Measurements from ENCODE around the gene SLC27A2. TPM values are rescaled to one million over a fixed set of nuclear protein-coding genes. Genes with fewer than 3 reads are reported as not detected.
A peak's percentile ranks its signal among the peaks of the same experiment; 100 is the strongest.

Gene SLC27A2
- total and polyA plus RNA-seq, 4 donors: 80.2 to 504 (median 216) TPM

GRCh38 chr15:50246631-50247030 is 64.6 kb downstream of the SLC27A2 start:
- 65% methylated on average over 2 of the region's 2 CpGs for WGBS

GRCh38 chr15:50247819-50248655 is 66.0 kb downstream of the SLC27A2 start:
- TF ChIP-seq FOXA1 (IDR thresholded peaks at IDR 0.05): no peak
- TF ChIP-seq REST (IDR thresholded peaks at IDR 0.05): no peak
- no peak for TF ChIP-seq ATF3 (IDR thresholded peaks at IDR 0.05)
- no peak for TF ChIP-seq JUND (IDR thresholded peaks at IDR 0.05)
- TF ChIP-seq HNF4G (IDR thresholded peaks at IDR 0.05): no peak
- no peak for TF ChIP-seq HNF4A (conservative IDR thresholded peaks at IDR 0.05)
- no peak for TF ChIP-seq MAX (IDR thresholded peaks at IDR 0.05)
- no peak for TF ChIP-seq YY1 (IDR thresholded peaks at IDR 0.05)
- TF ChIP-seq RAD21 (IDR thresholded peaks at IDR 0.05): no peak
- TF ChIP-seq ZBTB33 (IDR thresholded peaks at IDR 0.05): no peak
- TF ChIP-seq EGR1 (IDR thresholded peaks at IDR 0.05; ENCODE audit: low read depth in 2 of 2): no peak
- no peak for TF ChIP-seq TAF1 (conservative IDR thresholded peaks at IDR 0.05)
- no peak for TF ChIP-seq CTCF (IDR thresholded peaks at IDR 0.05; ENCODE audit: low read depth, low read length, missing input control)
- TF ChIP-seq RXRA (IDR thresholded peaks at IDR 0.05): no peak
- no peak for TF ChIP-seq SP1 (IDR thresholded peaks at IDR 0.05)
- Histone ChIP-seq H3K36me3 (ENCODE audit: control insufficient read depth in 4 of 4, insufficient read depth in 3 of 4, low read depth in 1 of 4, low read length in 3 of 4) (no peaks in the 10 kb centered on the region), H3K27me3 (ENCODE audit: control insufficient read depth in 4 of 4, insufficient read depth in 4 of 4, low read length in 3 of 4) (no peaks in the 10 kb centered on the region), H3K9me3 (ENCODE audit: control insufficient read depth in 4 of 4, low read length in 3 of 4) (no peaks in the 10 kb centered on the region), H3K4me3 (ENCODE audit: low read depth in 1 of 3, low read length in 3 of 3) (no peak overlapping the region), H3K4me1 (ENCODE audit: control insufficient read depth in 4 of 4, insufficient read depth in 4 of 4, low read length in 3 of 4) (peaks cover 25 to 70% (median 59%) of the 10 kb centered on the region in 4 donors), H3K27ac (ENCODE audit: low read depth in 1 of 2, low read length in 2 of 2) (peak overlapping the region; percentile 79 to 88), H3K9ac (ENCODE audit: low read depth in 1 of 2, low read length in 2 of 2) (peak overlapping the region in 1 of 2 donors; percentile 37)
- WGBS: 80% methylated on average over 14 of the region's 14 CpGs
- DNase-seq (ENCODE audit: low spot score): no peak

More at GRCh38 chr15:50246631-50247030, 64.6 kb downstream of the SLC27A2 start:
- H3K36me3 ChIP-seq (ENCODE audit: control insufficient read depth in 4 of 4, insufficient read depth in 3 of 4, low read depth in 1 of 4, low read length in 3 of 4): no peaks in the 10 kb centered on the region
- no peaks in the 10 kb centered on the region for H3K27me3 ChIP-seq (ENCODE audit: control insufficient read depth in 4 of 4, insufficient read depth in 4 of 4, low read length in 3 of 4)
- no peaks in the 10 kb centered on the region for H3K9me3 ChIP-seq (ENCODE audit: control insufficient read depth in 4 of 4, low read length in 3 of 4)
- peaks cover 25 to 73% (median 60%) of the 10 kb centered on the region in 4 donors for H3K4me1 ChIP-seq (ENCODE audit: control insufficient read depth in 4 of 4, insufficient read depth in 4 of 4, low read length in 3 of 4)
- TF ChIP-seq HNF4G (IDR thresholded peaks at IDR 0.05) (no peak), RXRA (IDR thresholded peaks at IDR 0.05) (peak in 1 of 2 donors; percentile 35)
- no peak overlapping the region for H3K4me3 ChIP-seq (ENCODE audit: low read depth in 1 of 3, low read length in 3 of 3)
- peak overlapping the region in 1 of 2 donors; percentile 8 for H3K9ac ChIP-seq (ENCODE audit: low read depth in 1 of 2, low read length in 2 of 2)
- DNase-seq (ENCODE audit: low spot score): no peak
- H3K27ac ChIP-seq (ENCODE audit: low read depth in 1 of 2, low read length in 2 of 2): peak overlapping the region; percentile 61 to 76
